ENCODE results near the gene IFFO2. TPM values are rescaled to one million over a fixed set of nuclear protein-coding genes. Genes with fewer than 3 reads are reported as not detected.

IFFO2 gene
- total RNA-seq, 2 experiments from 2014 or later: 48.3 to 62.7 TPM

DNA sequence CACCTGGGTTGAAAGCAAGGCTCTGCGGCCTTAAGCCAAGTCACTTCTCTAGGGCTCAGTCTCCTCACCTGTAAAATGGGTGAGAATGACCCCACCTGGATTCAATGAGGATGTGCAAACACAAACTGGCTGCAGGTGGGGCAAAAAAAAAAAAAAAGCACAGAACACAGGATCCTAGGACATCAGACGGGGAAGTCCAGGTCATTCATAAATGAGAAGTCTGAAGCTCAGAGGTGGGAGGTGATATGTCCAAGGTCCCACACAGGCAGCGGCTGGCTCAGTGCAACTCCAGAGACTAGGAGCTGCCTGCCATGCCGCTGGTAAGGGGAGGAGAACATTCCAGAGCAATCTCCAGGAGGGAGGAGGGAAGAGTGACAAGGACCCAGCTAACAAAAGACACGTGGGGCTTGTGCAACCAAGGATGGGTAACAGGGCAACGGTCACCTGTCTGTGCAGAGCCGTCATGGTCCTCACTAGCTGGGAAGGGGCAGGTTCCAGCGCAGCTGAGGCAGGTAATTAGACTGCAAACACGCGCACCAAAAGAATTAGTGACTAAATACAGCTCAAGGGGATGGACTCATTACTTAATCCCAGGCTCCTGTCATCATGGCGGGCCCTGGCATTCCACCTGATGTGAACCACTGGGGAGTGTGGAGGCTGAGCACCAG is 19.5 kb downstream of the IFFO2 start:
- DNase-seq (no peak), ATAC-seq (no peak)
- Mint-ChIP-seq H3K27ac (peak overlapping the region; percentile 43), H3K27me3 (no peaks in the 10 kb centered on the region), H3K4me1 (peaks cover 78% of the 10 kb centered on the region), H3K9me3 (ENCODE audit: low read depth) (no peaks in the 10 kb centered on the region), H3K36me3 (ENCODE audit: low read depth) (peaks cover 3% of the 10 kb centered on the region), H3K4me3 (no peak overlapping the region)
- intact Hi-C loops (cut with DNase I, micrococcal nuclease): no loop called here
- ChIA-PET CTCF (interaction anchor here (1.3 kb wide), 1 partner anchor 15 kb away, joined by 3 read pairs; no protein-coding TSS in a partner anchor), POLR2A (interaction anchor here (0.6 to 1.3 kb wide), 3 partner anchors 8 to 74 kb away, joined by 3 to 5 read pairs (median 5); no protein-coding TSS in a partner anchor)

DNA sequence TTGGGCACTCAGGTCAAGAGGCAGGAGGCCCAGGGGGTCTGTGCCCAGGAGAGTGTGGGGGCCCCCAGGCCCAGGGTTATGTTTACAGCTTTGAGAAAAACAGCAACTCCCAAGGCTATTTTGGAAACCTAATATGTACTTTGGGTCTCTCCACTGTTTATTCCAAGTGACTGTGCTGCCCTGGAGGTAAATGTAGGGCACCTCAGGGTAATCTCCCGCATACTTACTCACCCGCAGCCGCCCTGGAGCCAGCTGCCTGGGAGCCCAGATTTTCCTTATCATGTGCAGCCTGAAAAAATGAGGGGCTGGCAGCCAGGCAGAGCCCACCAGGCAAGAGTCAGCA is 20.0 kb downstream of the IFFO2 start:
- Mint-ChIP-seq H3K4me3 (no peak overlapping the region), H3K27ac (peak overlapping the region; percentile 43), H3K4me1 (peaks cover 78% of the 10 kb centered on the region), H3K36me3 (ENCODE audit: low read depth) (peaks cover 3% of the 10 kb centered on the region), H3K9me3 (ENCODE audit: low read depth) (no peaks in the 10 kb centered on the region), H3K27me3 (no peaks in the 10 kb centered on the region)
- ATAC-seq (no peak), DNase-seq (no peak)
- POLR2A ChIA-PET: interaction anchor here (0.6 to 1.3 kb wide), 2 partner anchors 9 kb away, joined by 3 to 5 read pairs; no protein-coding TSS in a partner anchor
- intact Hi-C loops (cut with DNase I, micrococcal nuclease): no loop called here
- CTCF ChIA-PET: interaction anchor here (0.6 kb wide), 1 partner anchor 26 kb away, joined by 3 read pairs; no protein-coding TSS in a partner anchor

DNA sequence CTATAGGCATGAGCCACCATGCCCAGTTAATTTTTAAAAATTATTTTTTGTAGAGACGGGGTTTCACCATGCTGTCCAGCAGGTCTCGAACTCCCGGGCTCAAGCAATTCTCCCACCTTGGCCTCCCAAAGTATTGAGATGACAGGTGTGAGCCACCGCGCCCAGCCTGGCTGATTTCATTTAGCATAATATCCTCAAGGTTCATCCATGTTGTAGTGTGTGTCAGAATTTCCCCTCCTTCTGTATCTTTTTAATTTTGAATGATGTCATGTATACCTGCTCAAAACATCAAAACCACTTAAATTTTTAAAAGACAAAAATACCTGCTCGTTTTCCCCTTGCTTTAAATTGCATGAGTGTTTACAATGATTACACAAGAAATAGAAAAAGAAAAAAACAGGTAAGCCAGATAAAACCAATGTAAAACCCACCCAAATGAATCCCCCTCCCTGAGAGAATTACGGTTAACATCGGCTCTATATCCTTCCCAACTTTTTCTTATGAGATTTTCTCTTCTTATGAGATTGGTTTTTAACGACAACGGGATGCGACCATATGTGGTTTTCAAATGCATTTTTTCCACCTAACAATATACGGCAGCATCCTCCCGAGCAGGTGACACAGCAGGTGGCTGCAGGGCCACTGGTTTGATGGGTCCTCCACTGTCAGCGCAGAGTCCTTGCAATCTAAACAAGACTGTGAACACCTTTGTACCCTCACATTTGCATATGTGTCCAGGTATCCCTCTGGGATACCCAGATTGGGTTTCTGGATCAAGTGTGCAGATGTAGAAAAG is 22.1 kb downstream of the IFFO2 start:
- peak overlapping the region; percentile 72 for H3K27ac Mint-ChIP-seq
- no peak overlapping the region for H3K4me3 Mint-ChIP-seq
- POLR2A ChIA-PET: interaction anchor here (0.9 kb wide), 1 partner anchor 7 kb away, joined by 11 read pairs; no protein-coding TSS in a partner anchor

DNA sequence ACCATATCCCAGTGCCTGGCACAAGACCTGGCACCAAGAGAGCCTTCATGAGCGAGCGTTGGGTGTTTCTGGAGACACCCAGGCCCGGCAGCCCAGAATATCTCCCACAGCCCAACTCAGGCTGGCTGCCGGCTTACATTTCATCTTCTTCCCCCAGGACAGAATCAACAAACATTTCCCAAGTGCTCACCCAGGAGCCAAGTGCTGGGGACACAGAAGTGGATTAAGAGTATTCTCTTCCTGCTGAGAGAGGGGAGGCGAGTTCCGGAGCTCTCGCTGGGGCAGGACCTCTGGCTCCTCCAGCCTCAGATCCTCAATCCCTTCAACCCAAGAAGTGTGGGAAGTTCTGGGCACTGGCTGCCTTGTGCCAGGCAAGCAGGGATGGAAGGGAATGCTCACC is 23.6 kb downstream of the IFFO2 start:
- Mint-ChIP-seq H3K4me1 (peaks cover 87% of the 10 kb centered on the region), H3K9me3 (ENCODE audit: low read depth) (no peaks in the 10 kb centered on the region), H3K4me3 (no peak overlapping the region), H3K27ac (peak overlapping the region; percentile 43), H3K36me3 (ENCODE audit: low read depth) (peaks cover 3% of the 10 kb centered on the region), H3K27me3 (no peaks in the 10 kb centered on the region)
- no peak for ATAC-seq
- DNase-seq: no peak
- intact Hi-C loops (cut with DNase I, micrococcal nuclease): no loop called here
- ChIA-PET CTCF (interaction anchor here (0.7 to 1.1 kb wide), 2 partner anchors 14 to 16 kb away, joined by 3 read pairs; no protein-coding TSS in a partner anchor), POLR2A (interaction anchor here (1.0 kb wide), 1 partner anchor 24 kb away, joined by 4 read pairs; the partner anchor contains the start of gene IFFO2)

More for the DNA sequence above, 22.1 kb downstream of the IFFO2 start:
- DNase-seq: peak; percentile 41
- peak; percentile 45 for ATAC-seq
- Mint-ChIP-seq H3K36me3 (ENCODE audit: low read depth) (peaks cover 3% of the 10 kb centered on the region), H3K4me1 (peaks cover 78% of the 10 kb centered on the region), H3K27me3 (no peaks in the 10 kb centered on the region), H3K9me3 (ENCODE audit: low read depth) (no peaks in the 10 kb centered on the region)
- intact Hi-C loops (cut with DNase I, micrococcal nuclease): no loop called here
- CTCF ChIA-PET: no interaction called here

DNA sequence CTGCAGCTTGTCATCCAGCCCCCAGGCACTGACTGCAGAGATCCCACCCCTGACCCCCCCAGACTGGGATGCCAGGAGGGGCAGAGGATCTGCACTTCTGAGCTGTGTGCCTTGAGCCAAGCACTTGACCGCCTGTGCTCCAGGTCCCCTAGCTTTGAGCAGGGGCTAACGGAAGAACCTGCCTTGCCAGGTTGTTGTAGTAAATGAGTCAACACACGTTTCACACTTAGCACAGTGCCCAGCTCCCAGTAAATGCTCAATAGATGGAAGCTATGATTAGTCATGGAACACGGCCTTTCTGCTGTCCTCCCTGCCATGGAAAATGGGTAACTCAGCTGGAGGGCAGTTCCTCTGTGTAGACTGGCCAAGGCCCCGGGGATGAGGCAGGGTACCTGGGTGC is 24.1 kb downstream of the IFFO2 start:
- H3K4me3 Mint-ChIP-seq: no peak overlapping the region
- peaks cover 90% of the 10 kb centered on the region for H3K4me1 Mint-ChIP-seq
- peak overlapping the region; percentile 43 for H3K27ac Mint-ChIP-seq
- no peak for DNase-seq
- intact Hi-C loops (cut with DNase I, micrococcal nuclease): no loop called here
- peaks cover 3% of the 10 kb centered on the region for H3K36me3 Mint-ChIP-seq (ENCODE audit: low read depth)
- no peaks in the 10 kb centered on the region for H3K27me3 Mint-ChIP-seq
- no peaks in the 10 kb centered on the region for H3K9me3 Mint-ChIP-seq (ENCODE audit: low read depth)
- CTCF ChIA-PET: interaction anchor here (0.6 to 1.1 kb wide), 4 partner anchors 11 to 80 kb away, joined by 3 to 4 read pairs (median 3); partner anchors contain the start of gene ALDH4A1
- POLR2A ChIA-PET: interaction anchor here (0.7 to 1.0 kb wide), 2 partner anchors 23 to 24 kb away, joined by 3 to 4 read pairs; partner anchors contain the start of gene IFFO2
- peak; percentile 20 for ATAC-seq

DNA sequence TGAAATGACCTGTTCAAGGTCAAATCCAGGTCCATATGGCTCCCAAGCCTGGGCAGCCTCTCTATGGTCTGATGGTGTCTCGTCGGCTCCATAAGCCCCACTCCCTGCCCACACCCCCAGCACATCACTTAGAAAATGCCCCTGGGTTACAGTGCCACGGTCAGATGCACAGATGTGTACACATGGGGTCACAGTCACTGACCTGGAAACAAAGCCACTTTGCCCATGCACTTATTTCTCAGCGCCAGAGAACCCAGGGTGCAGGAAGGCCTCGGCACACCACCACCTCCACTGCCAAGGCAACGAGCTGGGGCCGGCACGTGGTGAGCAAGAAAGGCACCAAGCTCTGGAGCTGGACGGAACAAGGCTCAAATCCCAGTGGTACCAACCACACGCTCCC is 24.7 kb downstream of the IFFO2 start:
- no peaks in the 10 kb centered on the region for H3K9me3 Mint-ChIP-seq (ENCODE audit: low read depth)
- no peak overlapping the region for H3K4me3 Mint-ChIP-seq
- no peaks in the 10 kb centered on the region for H3K27me3 Mint-ChIP-seq
- no peak for DNase-seq
- peaks cover 89% of the 10 kb centered on the region for H3K4me1 Mint-ChIP-seq
- ChIA-PET CTCF (interaction anchor here (0.6 kb wide), 2 partner anchors 12 to 29 kb away, joined by 3 to 4 read pairs; partner anchors contain the start of gene ALDH4A1), POLR2A (interaction anchor here (0.7 to 1.0 kb wide), 2 partner anchors 24 to 25 kb away, joined by 3 to 4 read pairs; partner anchors contain the start of gene IFFO2)
- H3K27ac Mint-ChIP-seq: peak overlapping the region; percentile 67
- no peak for ATAC-seq
- H3K36me3 Mint-ChIP-seq (ENCODE audit: low read depth): peaks cover 3% of the 10 kb centered on the region
- intact Hi-C loops (cut with DNase I, micrococcal nuclease): no loop called here

DNA sequence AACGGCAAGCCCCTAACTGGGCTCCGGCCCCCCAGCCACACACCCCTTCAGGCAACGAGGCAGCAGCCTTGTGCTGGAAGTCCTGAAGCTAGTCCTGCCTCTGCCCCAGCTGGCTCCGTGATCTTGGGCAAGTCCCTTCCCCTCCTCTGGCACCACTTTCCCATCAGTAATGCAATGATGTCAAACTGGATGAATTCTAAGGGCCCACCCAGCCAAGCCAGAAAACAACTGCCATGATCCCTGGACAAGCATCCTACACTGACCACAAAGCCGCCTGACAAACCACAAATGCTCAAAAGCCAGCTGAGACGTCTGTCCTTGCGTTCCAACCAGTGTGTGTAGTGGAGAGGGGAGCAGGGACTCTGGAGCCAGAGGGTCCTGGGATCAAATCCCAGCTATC is 26.8 kb downstream of the IFFO2 start:
- intact Hi-C loops (cut with DNase I, micrococcal nuclease): loop anchor here in 1 of 2 experiments (10.0 kb wide), 1 partner anchor 1495 kb away; the partner anchor contains the start of gene RCC2
- CTCF ChIA-PET: interaction anchor here (1.5 to 7.7 kb wide), 3 partner anchors 9 to 22 kb away, joined by 4 to 66 read pairs (median 26); no protein-coding TSS in a partner anchor
- no peak for DNase-seq

DNA sequence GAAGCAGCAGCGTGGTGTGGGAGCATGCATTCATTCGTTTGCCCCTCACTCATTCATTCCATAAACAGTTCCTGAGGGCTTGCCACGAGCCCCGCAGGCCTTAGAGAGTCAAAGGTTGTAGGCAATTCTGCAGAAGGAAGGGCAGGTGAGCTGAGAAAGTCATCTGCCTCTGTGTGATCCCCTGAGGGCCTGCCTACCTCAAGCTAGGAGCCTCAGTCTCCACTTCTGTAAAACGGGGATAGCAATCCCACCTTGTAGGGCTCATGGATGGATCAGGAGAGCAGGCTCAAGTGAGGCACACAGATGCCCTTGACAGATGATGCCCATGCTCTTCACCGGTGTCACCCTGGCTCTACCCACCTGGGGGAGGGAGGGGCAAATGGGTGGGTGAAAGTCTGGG is 27.5 kb downstream of the IFFO2 start:
- no peak for ATAC-seq
- ChIA-PET POLR2A (interaction anchor here (0.6 to 3.4 kb wide), 5 partner anchors 22 to 85 kb away, joined by 3 to 43 read pairs (median 3); partner anchors contain the start of genes ALDH4A1 and IFFO2), CTCF (interaction anchor here (0.6 to 8.2 kb wide), 5 partner anchors 8 to 221 kb away, joined by 3 to 66 read pairs (median 26); no protein-coding TSS in a partner anchor)
- peaks cover 10% of the 10 kb centered on the region for H3K36me3 Mint-ChIP-seq (ENCODE audit: low read depth)
- peaks cover 90% of the 10 kb centered on the region for H3K4me1 Mint-ChIP-seq
- H3K27me3 Mint-ChIP-seq: no peaks in the 10 kb centered on the region
- no peak for DNase-seq
- H3K27ac Mint-ChIP-seq: peak overlapping the region; percentile 99
- peak overlapping the region; percentile 69 for H3K4me3 Mint-ChIP-seq
- intact Hi-C loops (cut with DNase I, micrococcal nuclease): loop anchor here in 1 of 2 experiments (10.0 kb wide), 1 partner anchor 1494 kb away; the partner anchor contains the start of gene RCC2
- peaks cover 2% of the 10 kb centered on the region for H3K9me3 Mint-ChIP-seq (ENCODE audit: low read depth)

More for the DNA sequence above, 26.8 kb downstream of the IFFO2 start:
- Mint-ChIP-seq H3K27me3 (no peaks in the 10 kb centered on the region), H3K9me3 (ENCODE audit: low read depth) (peaks cover 2% of the 10 kb centered on the region), H3K4me1 (peaks cover 89% of the 10 kb centered on the region), H3K4me3 (no peak overlapping the region), H3K27ac (peak overlapping the region; percentile 82), H3K36me3 (ENCODE audit: low read depth) (peaks cover 10% of the 10 kb centered on the region)
- no peak for ATAC-seq
- POLR2A ChIA-PET: interaction anchor here (1.2 kb wide), 1 partner anchor 22 kb away, joined by 3 read pairs; no protein-coding TSS in a partner anchor

DNA sequence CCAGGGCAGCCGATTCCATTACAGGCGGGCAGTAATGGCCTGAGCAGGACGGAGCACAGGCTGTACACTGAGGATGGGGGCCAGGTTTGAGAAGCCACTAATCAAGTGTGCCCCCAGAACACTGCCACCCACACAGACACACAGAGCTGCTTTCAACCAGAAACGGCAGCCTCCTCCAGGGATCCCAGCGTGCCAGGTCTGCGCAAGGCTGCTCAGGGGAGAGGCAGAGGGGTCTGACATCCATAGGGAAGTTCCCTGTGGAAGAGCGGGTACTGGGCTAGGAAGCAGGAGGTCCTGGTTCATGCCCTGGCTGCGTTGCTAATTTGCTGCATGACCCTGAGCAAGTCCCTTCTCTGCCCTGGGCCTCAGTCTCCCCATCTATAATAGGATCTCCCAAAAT is 28.1 kb downstream of the IFFO2 start:
- Mint-ChIP-seq H3K36me3 (ENCODE audit: low read depth) (peaks cover 9% of the 10 kb centered on the region), H3K27ac (peak overlapping the region; percentile 99), H3K4me1 (peaks cover 93% of the 10 kb centered on the region), H3K4me3 (peak overlapping the region; percentile 69), H3K9me3 (ENCODE audit: low read depth) (peaks cover 2% of the 10 kb centered on the region), H3K27me3 (no peaks in the 10 kb centered on the region)
- intact Hi-C loops (cut with DNase I, micrococcal nuclease): loop anchor here in 1 of 2 experiments (10.0 kb wide), 1 partner anchor 1494 kb away; the partner anchor contains the start of gene RCC2
- DNase-seq (no peak), ATAC-seq (no peak)
- CTCF ChIA-PET: interaction anchor here (0.6 to 8.2 kb wide), 5 partner anchors 12 to 221 kb away, joined by 3 to 66 read pairs (median 26); no protein-coding TSS in a partner anchor
- POLR2A ChIA-PET: interaction anchor here (0.6 to 3.4 kb wide), 5 partner anchors 22 to 86 kb away, joined by 3 to 43 read pairs (median 16); partner anchors contain the start of genes ALDH4A1 and IFFO2

DNA sequence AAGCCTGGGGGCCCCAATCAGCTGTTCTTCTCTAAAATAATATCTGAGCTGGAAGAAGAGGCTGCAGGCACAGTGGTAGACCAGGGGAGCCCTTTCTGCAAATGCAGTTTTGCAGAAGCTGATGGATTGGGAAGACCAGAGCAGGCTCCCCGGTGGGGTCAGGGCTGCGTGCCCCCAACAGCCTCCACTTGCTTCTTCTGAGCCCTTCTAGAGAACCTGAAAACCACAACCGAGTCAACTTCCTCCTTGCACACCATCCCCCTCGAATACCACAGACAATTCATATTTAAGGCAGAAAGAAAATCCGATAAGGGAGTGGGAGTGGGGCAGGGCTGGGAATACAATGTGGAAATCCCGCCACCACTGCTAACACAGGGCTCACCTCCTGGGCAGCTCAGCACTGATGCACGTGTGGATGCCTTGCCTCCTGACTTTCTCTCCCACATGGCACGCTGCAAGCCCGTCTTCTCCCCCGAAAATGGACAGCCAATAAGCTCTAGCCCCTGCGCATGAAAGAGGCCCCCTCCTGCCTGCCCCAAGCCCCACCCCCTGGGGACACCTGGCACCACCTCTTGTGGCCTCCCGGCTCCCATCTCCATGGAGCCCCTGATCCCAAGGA is 28.7 kb downstream of the IFFO2 start:
- H3K9me3 Mint-ChIP-seq (ENCODE audit: low read depth): peaks cover 2% of the 10 kb centered on the region
- intact Hi-C loops (cut with DNase I, micrococcal nuclease): loop anchor here in 1 of 2 experiments (2.0 to 10.0 kb wide), 2 partner anchors 73 to 1493 kb away; partner anchors contain the start of gene RCC2
- H3K27me3 Mint-ChIP-seq: no peaks in the 10 kb centered on the region
- peak; percentile 62 for DNase-seq
- H3K36me3 Mint-ChIP-seq (ENCODE audit: low read depth): peaks cover 8% of the 10 kb centered on the region
- ATAC-seq: peak; percentile 34
- CTCF ChIA-PET: interaction anchor here (1.2 to 8.2 kb wide), 7 partner anchors 11 to 82 kb away, joined by 3 to 66 read pairs (median 4); no protein-coding TSS in a partner anchor
- H3K27ac Mint-ChIP-seq: peak overlapping the region; percentile 99
- H3K4me1 Mint-ChIP-seq: peaks cover 94% of the 10 kb centered on the region
- POLR2A ChIA-PET: interaction anchor here (0.6 to 3.4 kb wide), 8 partner anchors 9 to 84 kb away, joined by 3 to 43 read pairs (median 6); partner anchors contain the start of genes ALDH4A1 and IFFO2
- H3K4me3 Mint-ChIP-seq: peak overlapping the region; percentile 69

Data from activated CD4-positive, alpha-beta T cell treated with anti-CD3 and anti-CD28 coated beads for 36 hours (primary cell).